ENCODE measurements around the gene OLFML2B.
A peak's percentile ranks its signal among the peaks of the same experiment; 100 is the strongest.

The OLFML2B gene

DNA sequence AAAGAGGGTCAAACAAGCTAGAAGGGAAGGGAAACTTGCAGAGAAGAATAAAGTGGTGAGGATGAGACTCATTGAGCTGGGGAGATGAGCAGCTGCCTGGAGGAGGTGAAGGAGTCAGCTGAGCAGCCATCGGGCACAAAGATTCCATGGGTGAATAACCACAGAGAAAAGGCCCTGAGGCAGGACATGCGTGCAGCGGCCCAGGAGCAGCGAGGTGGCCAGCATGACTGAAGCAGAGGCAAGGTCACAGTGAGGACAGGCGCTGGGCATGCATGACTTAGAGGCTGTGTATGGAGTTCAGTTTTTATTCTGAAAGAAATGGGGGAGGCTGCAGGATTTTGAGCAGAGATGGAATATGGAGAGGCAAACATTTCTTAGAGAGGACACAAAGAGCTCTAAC is 24.9 kb downstream of the OLFML2B start:
- Histone ChIP-seq H3K79me2 (ENCODE audit: control insufficient read depth, insufficient read depth, low read length) (no peaks in the 10 kb centered on the region), H4K8ac (ENCODE audit: low read depth, low read length) (no peak overlapping the region), H2AK5ac (ENCODE audit: low read length) (no peak overlapping the region), H3K4ac (ENCODE audit: low read depth, low read length) (no peak overlapping the region), H2BK15ac (replicated peaks; ENCODE audit: low read depth) (no peak overlapping the region), H3K4me1 (ENCODE audit: control insufficient read depth, low read depth, low read length) (no peaks in the 10 kb centered on the region), H2BK5ac (ENCODE audit: low read length) (no peak overlapping the region), H3K9ac (ENCODE audit: low read length) (no peak overlapping the region), H3K27ac (ENCODE audit: low read depth, low read length) (no peak overlapping the region), H3K4me2 (ENCODE audit: low read length) (no peak overlapping the region), H3K4me3 (ENCODE audit: low read length) (no peak overlapping the region), H3K36me3 (ENCODE audit: control insufficient read depth, insufficient read depth, low read length) (no peaks in the 10 kb centered on the region), H3K79me1 (ENCODE audit: low read length) (no peaks in the 10 kb centered on the region), H3K56ac (ENCODE audit: low read length) (no peak overlapping the region), H3K18ac (ENCODE audit: low read length) (no peak overlapping the region), H4K5ac (ENCODE audit: low read length) (no peak overlapping the region), H3K27me3 (ENCODE audit: insufficient read depth, low read length, poor library complexity) (no peaks in the 10 kb centered on the region), H3K23ac (ENCODE audit: low read length) (no peak overlapping the region), H2BK120ac (ENCODE audit: low read depth, low read length) (no peak overlapping the region)
- no peak for DNase-seq
- no CpG with 5 or more reads among the region's 5 CpGs for WGBS (ENCODE audit: extremely low coverage, insufficient coverage, low lambda C conversion rate)

- Histone ChIP-seq H3K23ac (ENCODE audit: low read length) (no peak overlapping the region), H4K8ac (ENCODE audit: low read depth, low read length) (no peak overlapping the region), H3K79me2 (ENCODE audit: control insufficient read depth, insufficient read depth, low read length) (no peaks in the 10 kb centered on the region), H3K9ac (ENCODE audit: low read length) (no peak overlapping the region), H3K27me3 (ENCODE audit: insufficient read depth, low read length, poor library complexity) (no peaks in the 10 kb centered on the region), H3K56ac (ENCODE audit: low read length) (no peak overlapping the region), H3K36me3 (ENCODE audit: control insufficient read depth, insufficient read depth, low read length) (no peaks in the 10 kb centered on the region), H3K4me2 (ENCODE audit: low read length) (no peak overlapping the region), H3K27ac (ENCODE audit: low read depth, low read length) (no peak overlapping the region), H3K4ac (ENCODE audit: low read depth, low read length) (no peak overlapping the region), H3K79me1 (ENCODE audit: low read length) (no peaks in the 10 kb centered on the region), H3K4me3 (ENCODE audit: low read length) (no peak overlapping the region), H2BK120ac (ENCODE audit: low read depth, low read length) (no peak overlapping the region), H4K5ac (ENCODE audit: low read length) (no peak overlapping the region), H3K4me1 (ENCODE audit: control insufficient read depth, low read depth, low read length) (no peaks in the 10 kb centered on the region), H2BK5ac (ENCODE audit: low read length) (no peak overlapping the region), H2AK5ac (ENCODE audit: low read length) (no peak overlapping the region), H2BK15ac (replicated peaks; ENCODE audit: low read depth) (no peak overlapping the region), H3K18ac (ENCODE audit: low read length) (no peak overlapping the region)
- no peak for DNase-seq
- WGBS (ENCODE audit: extremely low coverage, insufficient coverage, low lambda C conversion rate): no CpG with 5 or more reads among the region's 1 CpG
These were observed 26.5 kb downstream of the OLFML2B start for GRCh38 chr1:161997152-161997551.

DNA sequence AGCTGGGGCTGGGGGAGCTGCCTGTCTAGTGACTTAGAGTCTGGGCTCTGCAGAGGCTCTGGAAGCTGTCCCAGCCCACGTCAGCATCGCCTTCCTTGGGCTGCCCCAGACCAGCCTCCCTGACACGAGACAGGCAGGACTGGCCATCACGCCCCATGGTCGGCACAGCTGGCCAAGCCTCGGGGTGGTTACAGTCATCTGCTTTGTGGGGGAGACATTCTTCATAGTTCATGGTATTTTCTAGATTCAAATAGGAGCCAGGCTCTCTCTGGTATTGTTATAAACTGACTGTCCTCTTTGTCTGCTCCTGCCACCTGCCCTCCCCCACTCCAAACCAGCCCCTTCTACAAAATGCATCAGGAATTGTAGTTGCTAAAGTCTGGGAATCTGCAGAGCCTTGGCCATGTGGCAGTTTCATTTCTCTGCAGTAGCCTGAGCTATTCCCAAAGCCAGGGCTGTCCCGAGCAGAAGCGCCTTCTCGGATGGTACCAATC is 29.4 kb downstream of the OLFML2B start:
- no peak overlapping the region for H3K23ac ChIP-seq (ENCODE audit: low read length)
- H3K27me3 ChIP-seq (ENCODE audit: insufficient read depth, low read length, poor library complexity): no peaks in the 10 kb centered on the region
- no peak overlapping the region for H4K8ac ChIP-seq (ENCODE audit: low read depth, low read length)
- no peak overlapping the region for H3K4me3 ChIP-seq (ENCODE audit: low read length)
- no peak overlapping the region for H3K27ac ChIP-seq (ENCODE audit: low read depth, low read length)
- H3K4me1 ChIP-seq (ENCODE audit: control insufficient read depth, low read depth, low read length): no peaks in the 10 kb centered on the region
- no peak overlapping the region for H2BK15ac ChIP-seq (replicated peaks; ENCODE audit: low read depth)
- H2AK5ac ChIP-seq (ENCODE audit: low read length): no peak overlapping the region
- H4K5ac ChIP-seq (ENCODE audit: low read length): no peak overlapping the region
- no peak overlapping the region for H2BK120ac ChIP-seq (ENCODE audit: low read depth, low read length)
- H3K36me3 ChIP-seq (ENCODE audit: control insufficient read depth, insufficient read depth, low read length): no peaks in the 10 kb centered on the region
- no peak overlapping the region for H3K4ac ChIP-seq (ENCODE audit: low read depth, low read length)
- H3K18ac ChIP-seq (ENCODE audit: low read length): no peak overlapping the region
- no peak overlapping the region for H3K56ac ChIP-seq (ENCODE audit: low read length)
- no peaks in the 10 kb centered on the region for H3K79me2 ChIP-seq (ENCODE audit: control insufficient read depth, insufficient read depth, low read length)
- no CpG with 5 or more reads among the region's 9 CpGs for WGBS (ENCODE audit: extremely low coverage, insufficient coverage, low lambda C conversion rate)
- DNase-seq: no peak
- no peak overlapping the region for H3K4me2 ChIP-seq (ENCODE audit: low read length)
- no peak overlapping the region for H3K9ac ChIP-seq (ENCODE audit: low read length)
- no peak overlapping the region for H2BK5ac ChIP-seq (ENCODE audit: low read length)
- H3K79me1 ChIP-seq (ENCODE audit: low read length): no peaks in the 10 kb centered on the region

GRCh38 chr1:161993576-161993975 is 30.1 kb downstream of the OLFML2B start:
- Histone ChIP-seq H3K18ac (ENCODE audit: low read length) (no peak overlapping the region), H2AK5ac (ENCODE audit: low read length) (no peak overlapping the region), H3K36me3 (ENCODE audit: control insufficient read depth, insufficient read depth, low read length) (no peaks in the 10 kb centered on the region), H3K23ac (ENCODE audit: low read length) (no peak overlapping the region), H3K79me2 (ENCODE audit: control insufficient read depth, insufficient read depth, low read length) (no peaks in the 10 kb centered on the region), H3K56ac (ENCODE audit: low read length) (no peak overlapping the region), H3K4me1 (ENCODE audit: control insufficient read depth, low read depth, low read length) (no peaks in the 10 kb centered on the region), H3K4me3 (ENCODE audit: low read length) (no peak overlapping the region), H3K27ac (ENCODE audit: low read depth, low read length) (no peak overlapping the region), H2BK5ac (ENCODE audit: low read length) (no peak overlapping the region), H4K5ac (ENCODE audit: low read length) (no peak overlapping the region), H2BK15ac (replicated peaks; ENCODE audit: low read depth) (no peak overlapping the region), H3K4ac (ENCODE audit: low read depth, low read length) (no peak overlapping the region), H3K9ac (ENCODE audit: low read length) (no peak overlapping the region), H3K4me2 (ENCODE audit: low read length) (no peak overlapping the region), H2BK120ac (ENCODE audit: low read depth, low read length) (no peak overlapping the region), H4K8ac (ENCODE audit: low read depth, low read length) (no peak overlapping the region), H3K27me3 (ENCODE audit: insufficient read depth, low read length, poor library complexity) (no peaks in the 10 kb centered on the region), H3K79me1 (ENCODE audit: low read length) (no peaks in the 10 kb centered on the region)
- no CpG with 5 or more reads among the region's 11 CpGs for WGBS (ENCODE audit: extremely low coverage, insufficient coverage, low lambda C conversion rate)
- DNase-seq: no peak

DNA sequence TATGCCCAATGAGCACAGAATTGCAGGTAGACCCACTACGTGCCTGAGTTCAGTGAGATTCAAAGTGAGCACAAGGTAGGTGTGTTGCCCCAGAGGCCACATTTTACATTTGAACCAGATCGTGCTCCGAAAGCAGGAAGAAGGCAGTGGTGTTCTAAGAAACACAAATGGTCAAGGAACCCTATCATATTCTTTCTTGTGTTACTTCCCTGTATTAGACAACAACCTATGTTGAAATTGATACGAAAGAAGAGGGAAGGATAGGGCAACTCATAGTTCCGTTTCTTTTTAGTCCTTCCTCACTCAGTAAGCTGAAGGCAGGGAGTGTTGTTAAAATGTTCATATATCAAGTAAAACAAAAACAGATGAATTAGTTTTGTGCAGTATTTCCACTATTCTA is 33.9 kb downstream of the OLFML2B start:
- no peaks in the 10 kb centered on the region for H3K4me1 ChIP-seq (ENCODE audit: control insufficient read depth, low read depth, low read length)
- H4K8ac ChIP-seq (ENCODE audit: low read depth, low read length): no peak overlapping the region
- H3K27me3 ChIP-seq (ENCODE audit: insufficient read depth, low read length, poor library complexity): no peaks in the 10 kb centered on the region

GRCh38 chr1:161989108-161989507 is 34.6 kb downstream of the OLFML2B start:
- Histone ChIP-seq H3K4me2 (ENCODE audit: low read length) (no peak overlapping the region), H3K36me3 (ENCODE audit: control insufficient read depth, insufficient read depth, low read length) (no peaks in the 10 kb centered on the region), H2BK120ac (ENCODE audit: low read depth, low read length) (no peak overlapping the region), H2BK5ac (ENCODE audit: low read length) (no peak overlapping the region), H3K27ac (ENCODE audit: low read depth, low read length) (no peak overlapping the region), H3K4ac (ENCODE audit: low read depth, low read length) (no peak overlapping the region), H3K4me1 (ENCODE audit: control insufficient read depth, low read depth, low read length) (no peaks in the 10 kb centered on the region), H2AK5ac (ENCODE audit: low read length) (no peak overlapping the region), H3K79me2 (ENCODE audit: control insufficient read depth, insufficient read depth, low read length) (no peaks in the 10 kb centered on the region), H4K8ac (ENCODE audit: low read depth, low read length) (no peak overlapping the region), H3K18ac (ENCODE audit: low read length) (no peak overlapping the region), H3K27me3 (ENCODE audit: insufficient read depth, low read length, poor library complexity) (no peaks in the 10 kb centered on the region), H2BK15ac (replicated peaks; ENCODE audit: low read depth) (no peak overlapping the region), H3K4me3 (ENCODE audit: low read length) (no peak overlapping the region), H3K23ac (ENCODE audit: low read length) (no peak overlapping the region), H3K56ac (ENCODE audit: low read length) (no peak overlapping the region), H4K5ac (ENCODE audit: low read length) (no peak overlapping the region), H3K79me1 (ENCODE audit: low read length) (no peaks in the 10 kb centered on the region), H3K9ac (ENCODE audit: low read length) (no peak overlapping the region)
- DNase-seq: peak; percentile 67

More for the DNA sequence above, 33.9 kb downstream of the OLFML2B start:
- Histone ChIP-seq H3K4me2 (ENCODE audit: low read length) (no peak overlapping the region), H2BK120ac (ENCODE audit: low read depth, low read length) (no peak overlapping the region), H3K79me2 (ENCODE audit: control insufficient read depth, insufficient read depth, low read length) (no peaks in the 10 kb centered on the region), H3K18ac (ENCODE audit: low read length) (no peak overlapping the region), H3K79me1 (ENCODE audit: low read length) (no peaks in the 10 kb centered on the region), H2BK15ac (replicated peaks; ENCODE audit: low read depth) (no peak overlapping the region), H3K27ac (ENCODE audit: low read depth, low read length) (no peak overlapping the region), H2AK5ac (ENCODE audit: low read length) (no peak overlapping the region), H3K36me3 (ENCODE audit: control insufficient read depth, insufficient read depth, low read length) (no peaks in the 10 kb centered on the region), H4K5ac (ENCODE audit: low read length) (no peak overlapping the region), H3K23ac (ENCODE audit: low read length) (no peak overlapping the region), H3K56ac (ENCODE audit: low read length) (no peak overlapping the region), H3K4ac (ENCODE audit: low read depth, low read length) (no peak overlapping the region), H3K4me3 (ENCODE audit: low read length) (no peak overlapping the region), H2BK5ac (ENCODE audit: low read length) (no peak overlapping the region), H3K9ac (ENCODE audit: low read length) (no peak overlapping the region)
- DNase-seq: no peak
- no CpG with 5 or more reads among the region's 5 CpGs for WGBS (ENCODE audit: extremely low coverage, insufficient coverage, low lambda C conversion rate)

Measured in mesendoderm (in vitro differentiated cells).